K562 (cell line): ENCODE measurements around the gene CRYBB1. TPM values are rescaled to one million over a fixed set of nuclear protein-coding genes. Genes with fewer than 3 reads are reported as not detected.
A peak's percentile ranks its signal among the peaks of the same experiment; 100 is the strongest.

Experiments
- ADNP ChIP-seq: fragments of 200-800 bp; sonication (Bioruptor generic); IDR thresholded peaks from 2 replicates; pipeline ENCODE4 v1.6.1; 2016; ENCODE audit warnings: missing genetic modification characterization, missing compliant biosample characterization
- ARHGAP35 ChIP-seq: fragments of 450-650 bp; IDR thresholded peaks from 2 replicates; pipeline ENCODE4 v1.6.1; 2018; ENCODE audit not compliant: partially characterized antibody
- BCOR ChIP-seq: fragments of 450-650 bp; IDR thresholded peaks from 2 replicates; pipeline ENCODE4 v1.6.1; 2016
- CBX1 ChIP-seq: sonication (generic); IDR thresholded peaks from 2 replicates; pipeline ENCODE4 v1.6.1; 2016; ENCODE audit warnings: antibody characterized with exemption, low read depth, mild to moderate bottlenecking
- CSDE1 ChIP-seq, 2 experiments: fragments of 450-650 bp; IDR thresholded peaks; 2 replicates each; pipeline ENCODE4 v1.6.1; 2016; ENCODE audit warnings: mild to moderate bottlenecking in 1 of 2
- HDAC2 ChIP-seq: fragments of 450-650 bp; IDR thresholded peaks from 2 replicates; pipeline ENCODE4 v1.6.1; 2016; ENCODE audit warnings: mild to moderate bottlenecking
- KDM4B ChIP-seq, 2 experiments: fragments of 450-650 bp in 1 of 2; sonication (generic) in 1 of 2; IDR thresholded peaks; 2 replicates each; pipeline ENCODE4 v1.6.1; 2016 to 2017; ENCODE audit warnings: borderline replicate concordance in 2 of 2, antibody characterized with exemption in 1 of 2, low read depth in 1 of 2, mild to moderate bottlenecking in 1 of 2
- MNT ChIP-seq, 2 experiments: fragments of 450-650 bp; conservative IDR thresholded peaks; 2 replicates each; pipeline ENCODE4 v1.6.1; 2017; ENCODE audit warnings: mild to moderate bottlenecking in 2 of 2, moderate library complexity in 2 of 2
- NR2F6 ChIP-seq: fragments of 450-650 bp; formaldehyde crosslinking; IDR thresholded peaks from 2 replicates; pipeline ENCODE4 v1.4.0; 2020; ENCODE audit warnings: mild to moderate bottlenecking
- PTBP1 ChIP-seq: fragments of 200-400 bp; formaldehyde crosslinking; IDR thresholded peaks from 2 replicates; pipeline ENCODE4 v1.6.1; 2017; ENCODE audit warnings: low read depth, low read length
- RBM25 ChIP-seq: fragments of 200-400 bp; formaldehyde crosslinking; IDR thresholded peaks from 2 replicates; pipeline ENCODE4 v1.6.1; 2018; ENCODE audit warnings: low read length, low read depth, moderate library complexity; ENCODE audit not compliant: severe bottlenecking
- RCOR1 ChIP-seq, 2 experiments: IDR thresholded peaks; 2 replicates each; pipeline ENCODE4 v1.6.1; 2012; ENCODE audit warnings: low read depth in 2 of 2, low read length in 2 of 2, borderline replicate concordance in 1 of 2, improper control_type of control experiment in 1 of 2
- TAF1 ChIP-seq: IDR thresholded peaks from 2 replicates; pipeline ENCODE4 v1.6.1; 2011; ENCODE audit warnings: mild to moderate bottlenecking, low read length, moderate library complexity; ENCODE audit not compliant: insufficient read depth, control insufficient read depth, severe bottlenecking; ENCODE audit errors: extremely low read depth
- TAF7 ChIP-seq: fragments of 450-650 bp; IDR thresholded peaks from 2 replicates; pipeline ENCODE4 v1.6.1; 2016; ENCODE audit warnings: missing genetic modification characterization, missing compliant biosample characterization
- ZC3H11A ChIP-seq: IDR thresholded peaks from 2 replicates; pipeline ENCODE4 v1.6.1; 2012; ENCODE audit warnings: low read depth, low read length, improper control_type of control experiment
- ZFP36 ChIP-seq: fragments of 150-350 bp; IDR thresholded peaks from 2 replicates; pipeline ENCODE4 v1.6.1; 2018; ENCODE audit warnings: low read length, low read depth; ENCODE audit not compliant: partially characterized antibody
- ZNF212 ChIP-seq: fragments of 450-650 bp; formaldehyde crosslinking; IDR thresholded peaks from 2 replicates; pipeline ENCODE4 v1.4.0; 2020; ENCODE audit warnings: mild to moderate bottlenecking
- polyA plus RNA-seq, 8 experiments: library from polyadenylated mRNA; depleted of rRNA in 4 of 8; stranded (reverse) in 5 of 8; unstranded in 3 of 8; fragments of >200 nt; fragmentation: Nextera tagmentation in 2 of 8; fragmentation: Illumina TruSeq in 1 of 8; extraction: Ambion mirVana in 2 of 8; extraction: Trizol in 1 of 8; gene quantifications; 2 replicates each; pipeline versions ENCODE4 v1.2.1 to v1.2.3, GENCODE V29; 2011 to 2014; ENCODE audit warnings: inconsistent platforms in 1 of 8, missing spikeins in 1 of 8
- total RNA-seq, 7 experiments: library from RNA; depleted of rRNA in 6 of 7; stranded (reverse); fragments of >200 nt in 6 of 7; fragmentation: Illumina TruSeq in 2 of 7; extraction: Trizol in 2 of 7; gene quantifications; 2 replicates each; pipeline versions ENCODE4 v1.2.1 to v1.2.3, GENCODE V29; 2011 to 2021; ENCODE audit warnings: low replicate concordance in 1 of 7
- TF ChIP-seq, protein P1 (sequence below), 2 experiments: fragments of 450-650 bp in 1 of 2; sonication (generic) in 1 of 2; formaldehyde crosslinking in 1 of 2; IDR thresholded peaks; 2 replicates each; pipeline versions ENCODE4 v1.7.1 to v1.9.0; 2016 to 2022; ENCODE audit warnings: inconsistent platforms in 1 of 2, mild to moderate bottlenecking in 1 of 2, missing genetic modification reagents in 1 of 2

The CRYBB1 gene
- total and polyA plus RNA-seq, 9 of the 15 experiments (the other 6 are each of a cell fraction or from before 2014, with no cell fraction given): 0.16 to 0.45 (median 0.33) TPM; not detected in 2

DNA sequence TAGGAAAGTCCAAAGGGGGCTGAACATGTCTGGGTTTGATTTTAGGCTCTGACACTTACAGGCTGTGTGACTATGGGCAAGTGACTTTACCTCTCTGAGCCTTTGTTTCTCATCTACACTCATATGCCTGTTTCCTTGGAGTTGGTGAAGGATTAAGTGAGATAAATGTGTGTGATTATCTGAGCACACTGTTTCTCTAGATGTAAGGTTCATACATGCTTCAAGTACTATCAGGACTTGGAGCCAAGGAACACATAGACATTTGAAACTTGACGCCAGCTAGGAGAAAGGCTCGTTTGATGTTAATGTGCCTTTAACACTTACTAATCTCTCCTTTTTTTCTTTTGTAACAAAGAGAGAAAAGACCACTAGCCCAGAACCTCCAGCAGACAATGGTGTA is 9.7 kb downstream of the CRYBB1 start (continued):
- TF ChIP-seq, protein P1, sequence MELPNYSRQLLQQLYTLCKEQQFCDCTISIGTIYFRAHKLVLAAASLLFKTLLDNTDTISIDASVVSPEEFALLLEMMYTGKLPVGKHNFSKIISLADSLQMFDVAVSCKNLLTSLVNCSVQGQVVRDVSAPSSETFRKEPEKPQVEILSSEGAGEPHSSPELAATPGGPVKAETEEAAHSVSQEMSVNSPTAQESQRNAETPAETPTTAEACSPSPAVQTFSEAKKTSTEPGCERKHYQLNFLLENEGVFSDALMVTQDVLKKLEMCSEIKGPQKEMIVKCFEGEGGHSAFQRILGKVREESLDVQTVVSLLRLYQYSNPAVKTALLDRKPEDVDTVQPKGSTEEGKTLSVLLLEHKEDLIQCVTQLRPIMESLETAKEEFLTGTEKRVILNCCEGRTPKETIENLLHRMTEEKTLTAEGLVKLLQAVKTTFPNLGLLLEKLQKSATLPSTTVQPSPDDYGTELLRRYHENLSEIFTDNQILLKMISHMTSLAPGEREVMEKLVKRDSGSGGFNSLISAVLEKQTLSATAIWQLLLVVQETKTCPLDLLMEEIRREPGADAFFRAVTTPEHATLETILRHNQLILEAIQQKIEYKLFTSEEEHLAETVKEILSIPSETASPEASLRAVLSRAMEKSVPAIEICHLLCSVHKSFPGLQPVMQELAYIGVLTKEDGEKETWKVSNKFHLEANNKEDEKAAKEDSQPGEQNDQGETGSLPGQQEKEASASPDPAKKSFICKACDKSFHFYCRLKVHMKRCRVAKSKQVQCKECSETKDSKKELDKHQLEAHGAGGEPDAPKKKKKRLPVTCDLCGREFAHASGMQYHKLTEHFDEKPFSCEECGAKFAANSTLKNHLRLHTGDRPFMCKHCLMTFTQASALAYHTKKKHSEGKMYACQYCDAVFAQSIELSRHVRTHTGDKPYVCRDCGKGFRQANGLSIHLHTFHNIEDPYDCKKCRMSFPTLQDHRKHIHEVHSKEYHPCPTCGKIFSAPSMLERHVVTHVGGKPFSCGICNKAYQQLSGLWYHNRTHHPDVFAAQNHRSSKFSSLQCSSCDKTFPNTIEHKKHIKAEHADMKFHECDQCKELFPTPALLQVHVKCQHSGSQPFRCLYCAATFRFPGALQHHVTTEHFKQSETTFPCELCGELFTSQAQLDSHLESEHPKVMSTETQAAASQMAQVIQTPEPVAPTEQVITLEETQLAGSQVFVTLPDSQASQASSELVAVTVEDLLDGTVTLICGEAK (IDR thresholded peaks at IDR 0.05): no peak
- TF ChIP-seq, protein P1 (CRISPR knock-in tag; IDR thresholded peaks at IDR 0.05): no peak
- no peak for TF ChIP-seq CSDE1 (IDR thresholded peaks at IDR 0.05)
- TF ChIP-seq KDM4B (IDR thresholded peaks at IDR 0.05; ENCODE audit: borderline replicate concordance in 2 of 2, low read depth in 1 of 2): no peak
- TF ChIP-seq BCOR: peak; percentile 95
- 0 out of 2 replicates have a peak, but pooled peaks have one; percentile 38 for TF ChIP-seq CBX1
- TF ChIP-seq ZC3H11A: no peak
- no peak for TF ChIP-seq TAF1
- TF ChIP-seq RBM25: peak; percentile 95
- TF ChIP-seq ADNP (tag): peak; percentile 68
- TF ChIP-seq TAF7 (tag): no peak
- TF ChIP-seq RCOR1 (IDR thresholded peaks at IDR 0.05; ENCODE audit: borderline replicate concordance in 1 of 2, low read depth in 2 of 2, low read length in 2 of 2): peak in 1 of 2 experiments; percentile 34; a peak in 1 of 4 replicates
- peak; percentile 59; the same call in 1 of the 2 replicates for TF ChIP-seq HDAC2
- no peak for TF ChIP-seq ARHGAP35
- no peak for TF ChIP-seq MNT (conservative IDR thresholded peaks at IDR 0.05)
- no peak for TF ChIP-seq ZNF212 (CRISPR knock-in tag)
- peak; percentile 90 for TF ChIP-seq ZFP36
- no peak for TF ChIP-seq NR2F6 (CRISPR knock-in tag)
- 0 out of 2 replicates have a peak, but pooled peaks have one; percentile 37 for TF ChIP-seq PTBP1
